ENCODE measurements around the gene TCEAL1. TPM values are rescaled to one million over a fixed set of nuclear protein-coding genes. Genes with fewer than 3 reads are reported as not detected.
"Not testable (repeated sequence)": the region's sequence is repeated elsewhere in the genome, so short reads cannot be mapped to it uniquely, and the experiment has no call there.

TCEAL1 gene
- total RNA-seq, 1 donor from 2014 or later: 25.5 TPM

DNA sequence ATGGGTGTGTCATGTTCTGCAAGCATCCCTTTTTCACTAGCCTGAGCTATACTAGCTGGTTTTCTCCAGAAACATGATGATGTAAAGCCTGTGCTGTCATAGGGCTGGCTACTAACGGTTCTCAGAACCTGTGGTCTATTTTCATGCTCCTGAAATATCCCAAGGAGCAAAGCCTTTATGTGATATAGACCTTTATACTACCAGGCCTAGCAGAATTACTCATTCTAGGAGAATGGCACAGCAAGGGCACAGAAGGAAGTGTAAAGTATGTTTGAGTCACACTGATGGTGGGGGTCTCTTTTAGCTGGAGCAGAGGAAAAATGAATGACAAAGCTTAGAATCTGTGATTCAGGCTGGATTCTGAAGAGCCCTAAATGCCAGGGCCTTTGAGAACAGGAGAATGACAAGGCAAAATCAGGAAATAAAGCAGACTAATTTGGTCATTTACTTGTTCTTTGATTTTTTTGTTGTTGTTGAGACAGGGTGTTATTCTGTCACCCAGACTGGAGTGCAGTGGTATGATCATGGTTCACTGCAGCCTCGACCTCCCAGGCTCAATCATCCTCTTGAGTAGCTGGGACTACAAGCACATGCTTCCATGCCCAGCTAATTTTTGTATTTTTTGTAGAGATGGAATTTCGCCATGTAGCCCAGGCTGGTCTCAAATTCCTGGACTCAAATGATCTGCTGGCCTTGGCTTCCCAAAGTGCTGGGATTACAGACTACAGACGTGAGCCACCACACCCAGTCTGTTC lies 11.8 kb downstream of the TCEAL1 start:
- intact Hi-C loops (cut with DNase I): no loop called here

GRCh38 chrX:103644125-103644524 lies 15.3 kb downstream of the TCEAL1 start:
- no peak for TF ChIP-seq CTCF (IDR thresholded peaks at IDR 0.05)
- H3K4me3 ChIP-seq: no peak overlapping the region
- intact Hi-C loops (cut with DNase I): no loop called here

More for the DNA sequence above, 11.8 kb downstream of the TCEAL1 start:
- Histone ChIP-seq H3K27ac (no peak overlapping the region), H3K4me1 (no peaks in the 10 kb centered on the region), H3K9me3 (no peaks in the 10 kb centered on the region), H3K4me3 (no peak overlapping the region), H3K36me3 (no peaks in the 10 kb centered on the region), H3K27me3 (ENCODE audit: low read depth) (no peaks in the 10 kb centered on the region)
- ATAC-seq (no peak), DNase-seq (no peak)
- no peak for TF ChIP-seq CTCF (IDR thresholded peaks at IDR 0.05)

DNA sequence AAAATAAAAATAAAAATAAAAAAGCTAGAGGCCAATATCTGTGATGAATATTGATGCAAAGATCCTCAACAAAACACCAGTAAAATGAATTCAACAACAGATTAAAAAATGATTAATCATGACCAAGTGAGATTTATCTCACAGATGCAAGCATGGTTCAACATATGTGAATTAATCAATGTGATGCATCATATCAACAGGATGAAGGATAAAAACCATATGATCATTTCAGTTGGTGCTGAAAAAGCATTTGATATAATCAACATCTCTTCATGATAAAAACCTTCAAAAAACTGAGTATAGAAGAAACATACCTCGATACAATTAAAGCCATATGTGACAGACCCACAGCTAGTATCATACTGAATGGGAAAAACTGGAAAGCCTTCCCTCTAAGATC lies 18.9 kb downstream of the TCEAL1 start:
- H3K36me3 ChIP-seq: no peaks in the 10 kb centered on the region
- no peak overlapping the region for H3K27ac ChIP-seq
- intact Hi-C loops (cut with DNase I): no loop called here
- no peak for DNase-seq
- no peak overlapping the region for H3K4me3 ChIP-seq
- H3K4me1 ChIP-seq: no peaks in the 10 kb centered on the region
- ATAC-seq: no peak
- H3K9me3 ChIP-seq: no peaks in the 10 kb centered on the region
- no peak for TF ChIP-seq CTCF (IDR thresholded peaks at IDR 0.05)
- no peaks in the 10 kb centered on the region for H3K27me3 ChIP-seq (ENCODE audit: low read depth)

More at GRCh38 chrX:103644125-103644524, 15.3 kb downstream of the TCEAL1 start:
- no peaks in the 10 kb centered on the region for H3K36me3 ChIP-seq
- ATAC-seq: no peak
- H3K9me3 ChIP-seq: no peaks in the 10 kb centered on the region
- H3K27ac ChIP-seq: no peak overlapping the region
- no peaks in the 10 kb centered on the region for H3K4me1 ChIP-seq
- DNase-seq: no peak
- H3K27me3 ChIP-seq (ENCODE audit: low read depth): no peaks in the 10 kb centered on the region

- DNase-seq (no peak), ATAC-seq (no peak)
- no peaks in the 10 kb centered on the region for H3K27me3 ChIP-seq (ENCODE audit: low read depth)
- H3K4me3 ChIP-seq: no peak overlapping the region
- intact Hi-C loops (cut with DNase I): no loop called here
- no peaks in the 10 kb centered on the region for H3K4me1 ChIP-seq
- no peaks in the 10 kb centered on the region for H3K36me3 ChIP-seq
- no peak for TF ChIP-seq CTCF (IDR thresholded peaks at IDR 0.05)
- no peak overlapping the region for H3K27ac ChIP-seq
- H3K9me3 ChIP-seq: no peaks in the 10 kb centered on the region
Observed at GRCh38 chrX:103651151-103651773, 22.5 kb downstream of the TCEAL1 start.

- H3K4me3 ChIP-seq; DNase-seq; intact Hi-C loops (cut with DNase I); H3K36me3 ChIP-seq; ATAC-seq; H3K27me3 ChIP-seq (ENCODE audit: low read depth); H3K4me1 ChIP-seq; H3K9me3 ChIP-seq; H3K27ac ChIP-seq: not testable (repeated sequence)
Observed at GRCh38 chrX:103655230-103656000, 26.6 kb downstream of the TCEAL1 start.

Data from lower lobe of right lung (tissue), 2 donors.